CD4-positive, alpha-beta T cell treated with Interleukin-10 for 1 hour (primary cell): ENCODE measurements around the gene GPRC5C.

Experiments used
- DNase-seq: peaks from one replicate; pipeline ENCODE4 v3.0.0-alpha.2; 2020

GPRC5C gene

DNA sequence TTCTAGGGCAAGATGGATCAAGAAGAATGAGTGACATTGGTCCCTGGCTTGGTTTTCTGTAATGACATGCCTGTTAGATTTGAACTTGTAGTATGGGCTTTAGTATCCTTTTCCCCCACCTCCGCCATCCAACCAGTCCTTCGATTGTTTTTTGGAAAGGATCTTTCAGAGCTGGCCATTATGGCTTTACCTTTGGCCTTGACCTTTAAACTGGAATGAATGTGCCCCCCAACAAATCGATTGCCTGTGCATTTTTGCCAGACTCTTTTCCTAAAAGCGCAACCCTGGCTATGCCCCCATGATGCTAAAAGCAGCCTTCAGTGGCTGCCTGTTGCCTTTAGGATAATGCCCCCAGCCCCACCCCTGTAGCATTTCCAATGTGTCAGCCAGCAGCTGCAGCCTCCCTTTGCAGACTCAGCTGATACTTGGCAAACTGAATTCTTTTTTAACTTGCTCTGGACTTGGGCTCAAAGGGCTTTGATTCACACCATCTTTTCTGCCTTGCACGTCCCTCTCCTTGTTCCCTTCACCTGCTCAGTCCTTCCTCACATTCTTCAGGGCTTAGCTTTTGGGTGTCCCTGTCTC, 4.0 kb downstream of the GPRC5C start:
- DNase-seq = no peak

DNA sequence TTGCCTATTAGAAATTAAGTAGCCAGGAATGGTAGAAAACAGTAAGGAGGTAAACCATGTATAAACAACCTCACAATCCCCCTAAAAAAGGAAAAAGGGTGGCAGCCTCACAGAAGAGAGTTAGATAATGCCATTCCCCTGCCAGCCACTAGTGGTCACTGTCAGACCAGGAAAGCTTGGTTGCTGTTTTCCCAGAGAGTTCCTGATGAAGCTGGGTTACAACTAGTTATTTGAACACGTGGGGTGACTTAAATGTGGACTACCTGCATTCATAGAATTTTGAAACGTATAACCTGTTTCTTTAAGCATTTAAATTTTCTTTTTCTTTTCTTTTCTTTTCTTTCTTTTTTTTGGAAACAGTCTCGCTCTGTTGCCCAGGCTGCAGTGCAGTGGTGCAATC, 5.8 kb downstream of the GPRC5C start:
- peak; percentile 24 for DNase-seq

DNA sequence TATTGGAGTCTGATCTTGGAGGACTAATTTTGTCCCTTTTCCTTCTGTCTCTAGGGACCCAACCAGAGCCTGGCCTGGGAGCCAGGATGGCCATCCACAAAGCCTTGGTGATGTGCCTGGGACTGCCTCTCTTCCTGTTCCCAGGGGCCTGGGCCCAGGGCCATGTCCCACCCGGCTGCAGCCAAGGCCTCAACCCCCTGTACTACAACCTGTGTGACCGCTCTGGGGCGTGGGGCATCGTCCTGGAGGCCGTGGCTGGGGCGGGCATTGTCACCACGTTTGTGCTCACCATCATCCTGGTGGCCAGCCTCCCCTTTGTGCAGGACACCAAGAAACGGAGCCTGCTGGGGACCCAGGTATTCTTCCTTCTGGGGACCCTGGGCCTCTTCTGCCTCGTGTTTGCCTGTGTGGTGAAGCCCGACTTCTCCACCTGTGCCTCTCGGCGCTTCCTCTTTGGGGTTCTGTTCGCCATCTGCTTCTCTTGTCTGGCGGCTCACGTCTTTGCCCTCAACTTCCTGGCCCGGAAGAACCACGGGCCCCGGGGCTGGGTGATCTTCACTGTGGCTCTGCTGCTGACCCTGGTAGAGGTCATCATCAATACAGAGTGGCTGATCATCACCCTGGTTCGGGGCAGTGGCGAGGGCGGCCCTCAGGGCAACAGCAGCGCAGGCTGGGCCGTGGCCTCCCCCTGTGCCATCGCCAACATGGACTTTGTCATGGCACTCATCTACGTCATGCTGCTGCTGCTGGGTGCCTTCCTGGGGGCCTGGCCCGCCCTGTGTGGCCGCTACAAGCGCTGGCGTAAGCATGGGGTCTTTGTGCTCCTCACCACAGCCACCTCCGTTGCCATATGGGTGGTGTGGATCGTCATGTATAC, 8.0 kb downstream of the GPRC5C start:
- DNase-seq = no peak

DNA sequence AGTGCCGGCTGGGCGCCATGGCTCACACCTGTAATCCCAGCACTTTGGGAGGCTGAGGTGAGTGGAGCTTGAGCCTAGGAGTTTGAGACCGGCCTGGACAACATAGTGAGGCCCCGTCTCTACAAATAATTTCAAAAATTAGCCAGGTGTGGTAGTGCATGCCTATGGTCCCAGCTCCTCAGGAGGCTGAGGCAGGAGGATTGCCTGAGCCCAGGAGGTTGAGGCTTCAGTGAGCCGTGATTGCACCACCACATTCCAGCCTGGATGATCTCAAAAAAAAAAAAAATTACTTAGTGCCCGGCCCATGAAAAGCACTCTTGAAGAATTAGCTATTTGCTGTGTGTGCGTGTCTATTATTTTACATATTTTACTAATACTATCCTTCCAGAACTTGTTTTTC, 9.6 kb downstream of the GPRC5C start:
- no peak for DNase-seq

DNA sequence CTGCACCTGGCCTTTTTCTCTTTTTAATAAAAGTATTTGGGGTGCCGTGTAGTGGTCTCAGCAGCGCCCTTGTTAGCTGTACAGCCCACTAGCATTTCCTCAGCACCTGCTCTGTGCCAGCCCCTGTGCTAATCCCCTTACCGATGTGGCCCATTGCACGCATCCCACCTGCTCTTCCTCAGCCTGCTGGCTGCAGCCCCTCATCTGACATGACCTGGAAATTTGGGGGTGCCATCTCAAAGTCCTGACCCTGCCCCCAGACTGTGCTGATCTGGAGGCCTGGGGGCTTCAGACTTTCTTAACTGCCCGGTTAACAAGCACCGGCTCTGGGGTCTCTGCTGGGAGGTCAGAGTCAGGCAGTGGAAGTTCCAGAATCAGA, 10.4 kb downstream of the GPRC5C start:
- DNase-seq = no peak

DNA sequence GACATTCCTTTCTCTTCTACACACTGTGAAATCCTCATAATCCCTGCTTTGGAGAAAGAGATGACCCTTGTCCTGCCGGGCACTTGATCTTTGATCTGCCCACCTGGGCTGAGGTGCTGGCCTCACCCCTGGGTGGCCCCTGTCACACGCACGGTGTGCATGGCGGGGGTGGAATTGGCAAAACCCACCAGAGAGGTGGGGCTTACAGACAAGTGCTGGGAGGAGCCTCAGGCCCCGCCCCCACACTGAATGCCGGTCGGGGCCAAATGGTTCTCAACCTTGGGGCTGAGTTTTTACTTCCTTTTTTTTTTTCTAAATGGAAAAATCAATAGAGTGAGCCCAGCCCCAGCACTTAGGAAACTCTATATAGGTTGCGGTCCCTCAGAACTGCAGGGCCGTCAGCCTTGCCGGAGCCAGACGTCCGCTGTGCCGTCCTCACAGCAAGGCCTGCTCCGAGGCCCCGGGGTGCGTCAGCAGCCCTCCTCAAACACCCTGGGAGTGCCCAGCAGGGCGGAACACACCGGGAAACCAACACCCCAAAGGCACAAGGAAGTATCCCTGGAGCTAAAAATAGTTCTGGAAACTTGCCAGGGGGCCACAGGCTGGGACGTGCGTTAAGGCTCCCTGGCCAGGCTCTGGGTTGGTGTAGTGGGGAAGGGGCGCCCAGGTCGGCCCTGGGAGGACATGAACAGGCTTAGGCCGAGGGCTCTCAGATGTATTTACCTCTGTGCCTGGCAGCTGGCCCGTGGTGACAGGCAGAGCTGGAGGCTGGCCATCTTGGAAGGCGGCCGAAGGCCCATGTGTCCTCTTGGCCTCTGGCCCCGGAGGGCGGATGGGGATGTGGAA, 11.0 kb downstream of the GPRC5C start:
- DNase-seq = peak; percentile 24

DNA sequence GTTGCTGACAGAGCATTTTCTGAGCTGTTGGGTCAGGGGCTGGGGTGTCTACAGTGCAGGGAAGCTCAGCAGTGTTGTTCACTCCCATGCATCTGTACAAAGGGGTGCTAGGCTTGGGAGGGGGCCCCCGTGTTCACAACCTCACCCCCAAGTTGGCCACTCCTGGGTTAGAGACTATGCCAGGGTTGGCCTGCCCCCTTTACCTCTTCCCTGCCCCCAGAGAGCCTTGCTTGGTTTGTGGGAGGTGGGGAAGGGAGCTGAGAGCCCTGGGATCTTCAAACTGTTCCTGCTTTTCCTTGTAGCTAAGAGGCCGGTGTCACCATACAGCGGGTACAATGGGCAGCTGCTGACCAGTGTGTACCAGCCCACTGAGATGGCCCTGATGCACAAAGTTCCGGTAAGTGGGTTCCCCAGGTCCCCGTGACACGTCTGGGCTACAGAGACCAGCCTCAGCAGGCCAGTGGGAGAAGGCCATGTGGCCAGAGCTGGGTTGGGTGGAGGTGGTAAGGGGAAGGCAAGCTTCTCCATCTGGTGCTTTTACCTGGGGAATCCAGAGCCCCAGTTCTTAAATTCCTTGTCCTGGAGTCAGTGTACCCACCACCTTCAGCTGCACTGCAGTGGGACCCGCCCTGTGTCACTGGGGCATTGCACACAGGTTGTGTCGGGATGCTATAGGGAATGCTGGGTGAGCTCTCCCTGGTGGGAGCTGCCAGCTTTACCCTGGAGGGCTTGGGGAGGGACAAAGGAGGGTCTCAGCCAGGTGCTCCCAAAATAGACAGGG, 11.8 kb downstream of the GPRC5C start:
- no peak for DNase-seq

DNA sequence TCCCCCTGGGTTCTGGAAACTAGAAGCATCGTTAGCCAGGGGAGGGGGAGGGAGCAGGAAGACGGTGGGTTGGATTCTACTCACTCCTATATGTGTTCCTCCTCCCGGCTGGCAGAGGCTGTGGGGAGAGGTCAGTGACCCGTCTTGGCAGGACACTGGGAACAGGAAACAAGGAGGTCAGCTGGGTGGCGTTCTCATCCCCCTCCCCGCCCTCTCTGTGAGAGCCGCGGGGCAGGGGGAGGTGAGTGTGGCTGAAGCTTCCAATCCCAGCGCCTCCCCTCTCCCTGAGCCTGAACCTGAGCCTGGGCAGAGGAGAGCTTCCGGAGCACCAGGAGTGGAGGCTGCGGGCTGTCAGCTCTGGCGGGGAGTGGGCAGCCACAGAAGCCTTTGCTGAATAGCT, 12.5 kb downstream of the GPRC5C start:
- no peak for DNase-seq

DNA sequence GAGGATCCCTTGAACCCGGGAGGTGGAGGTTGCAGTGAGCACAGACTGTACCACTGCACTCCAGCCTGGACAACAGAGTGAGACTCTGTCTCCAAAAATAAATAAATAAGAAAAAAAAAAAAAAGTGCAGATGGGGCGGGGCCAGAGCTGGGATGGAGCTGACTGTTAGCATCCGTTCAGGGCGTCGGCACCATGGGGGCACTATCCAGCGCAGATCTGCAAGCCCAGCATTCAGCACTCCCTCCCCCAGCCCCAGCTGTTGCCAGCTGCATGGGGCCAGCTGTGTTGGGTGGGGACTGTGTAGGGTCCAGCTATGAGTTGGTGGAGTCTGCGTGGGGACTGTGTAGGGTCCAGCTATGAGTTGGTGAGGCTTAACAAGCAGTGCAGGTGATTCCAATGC, 13.3 kb downstream of the GPRC5C start:
- no peak for DNase-seq

DNA sequence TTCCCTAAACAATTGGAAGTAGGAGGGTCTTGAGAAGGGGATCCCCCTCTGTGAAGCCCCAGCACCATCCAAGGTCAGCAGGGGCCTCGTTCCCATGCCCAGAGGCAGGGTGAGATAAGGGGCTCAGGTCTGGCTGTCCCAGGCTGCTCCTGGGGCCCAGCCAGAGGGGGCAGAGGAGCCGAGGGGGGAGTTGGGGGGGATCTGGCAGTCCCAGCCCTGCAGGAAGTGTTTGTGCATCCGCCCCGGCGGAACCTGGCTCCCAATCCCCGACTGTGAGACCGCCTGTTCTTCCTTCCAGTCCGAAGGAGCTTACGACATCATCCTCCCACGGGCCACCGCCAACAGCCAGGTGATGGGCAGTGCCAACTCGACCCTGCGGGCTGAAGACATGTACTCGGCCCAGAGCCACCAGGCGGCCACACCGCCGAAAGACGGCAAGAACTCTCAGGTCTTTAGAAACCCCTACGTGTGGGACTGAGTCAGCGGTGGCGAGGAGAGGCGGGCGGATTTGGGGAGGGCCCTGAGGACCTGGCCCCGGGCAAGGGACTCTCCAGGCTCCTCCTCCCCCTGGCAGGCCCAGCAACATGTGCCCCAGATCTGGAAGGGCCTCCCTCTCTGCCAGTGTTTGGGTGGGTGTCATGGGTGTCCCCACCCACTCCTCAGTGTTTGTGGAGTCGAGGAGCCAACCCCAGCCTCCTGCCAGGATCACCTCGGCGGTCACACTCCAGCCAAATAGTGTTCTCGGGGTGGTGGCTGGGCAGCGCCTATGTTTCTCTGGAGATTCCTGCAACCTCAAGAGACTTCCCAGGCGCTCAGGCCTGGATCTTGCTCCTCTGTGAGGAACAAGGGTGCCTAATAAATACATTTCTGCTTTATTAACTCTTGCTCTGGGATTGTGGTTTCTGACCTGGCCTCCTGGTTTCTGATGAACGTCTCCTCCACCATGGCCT, 14.9 kb downstream of the GPRC5C start:
- DNase-seq = no peak

DNA sequence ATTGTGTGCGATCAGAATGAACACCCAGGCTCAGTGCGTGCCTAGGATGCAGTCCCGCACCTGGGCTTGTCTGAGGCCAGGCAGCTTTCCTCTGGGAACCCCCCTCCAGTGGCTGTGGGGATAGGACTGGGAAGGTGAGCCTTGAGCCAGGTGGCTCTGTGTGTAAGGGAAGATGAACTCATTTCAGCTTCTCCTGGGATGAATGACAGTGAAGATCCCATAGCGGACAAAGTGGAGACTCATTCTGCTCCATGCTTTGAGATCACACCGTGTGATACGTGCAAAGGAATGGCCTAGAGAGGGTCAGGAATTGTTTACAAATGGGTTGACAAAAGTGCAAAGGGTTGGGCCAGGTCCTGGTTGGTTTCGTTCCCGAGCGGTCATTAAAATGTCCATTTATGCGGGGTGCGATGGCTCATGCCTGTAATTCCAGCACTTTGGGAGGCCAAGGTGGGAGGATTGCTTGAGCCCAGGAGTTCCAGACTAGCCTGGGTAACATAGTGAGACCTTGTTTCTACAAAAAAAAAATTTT, 15.8 kb downstream of the GPRC5C start:
- no peak for DNase-seq

DNA sequence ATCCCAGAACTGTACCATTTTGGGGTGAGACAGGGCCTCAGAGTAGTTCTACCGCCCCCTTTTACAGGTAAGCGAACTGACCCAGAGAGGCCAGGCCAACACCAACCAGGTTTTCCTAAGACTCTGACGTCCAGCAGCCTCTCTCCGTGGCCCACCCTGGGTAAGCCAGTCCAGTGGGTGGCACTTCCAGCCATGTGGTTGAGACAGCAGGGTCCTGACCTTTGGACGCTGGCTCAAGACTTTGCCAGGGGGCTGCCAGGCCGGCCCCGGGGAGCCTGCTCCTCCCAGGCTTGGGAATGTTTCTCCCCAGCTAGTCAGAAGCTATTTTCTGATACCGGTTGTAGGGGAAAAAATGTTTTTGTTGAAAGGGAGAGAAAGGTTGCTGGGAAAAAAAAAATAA, 16.9 kb downstream of the GPRC5C start:
- no peak for DNase-seq

DNA sequence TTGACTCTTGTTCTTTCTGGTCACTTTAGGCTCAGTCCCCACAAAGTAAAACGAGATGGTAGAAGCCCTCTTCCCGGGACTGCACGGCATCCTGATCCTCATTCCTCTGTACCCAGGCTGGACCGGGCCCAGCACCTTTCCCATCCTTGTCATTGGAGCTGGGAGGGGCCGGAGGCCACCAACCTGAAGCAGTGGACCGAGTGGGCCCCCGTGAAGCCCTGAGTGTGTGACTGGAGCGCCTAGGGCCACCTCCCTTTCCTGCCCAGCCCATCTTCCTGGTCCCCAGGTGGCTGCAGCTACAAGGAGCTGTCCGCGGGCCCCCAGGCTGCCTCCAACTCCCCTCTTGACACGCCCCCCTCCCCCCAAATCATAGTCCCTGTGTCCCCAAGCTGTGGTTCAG, 17.4 kb downstream of the GPRC5C start:
- DNase-seq = no peak

DNA sequence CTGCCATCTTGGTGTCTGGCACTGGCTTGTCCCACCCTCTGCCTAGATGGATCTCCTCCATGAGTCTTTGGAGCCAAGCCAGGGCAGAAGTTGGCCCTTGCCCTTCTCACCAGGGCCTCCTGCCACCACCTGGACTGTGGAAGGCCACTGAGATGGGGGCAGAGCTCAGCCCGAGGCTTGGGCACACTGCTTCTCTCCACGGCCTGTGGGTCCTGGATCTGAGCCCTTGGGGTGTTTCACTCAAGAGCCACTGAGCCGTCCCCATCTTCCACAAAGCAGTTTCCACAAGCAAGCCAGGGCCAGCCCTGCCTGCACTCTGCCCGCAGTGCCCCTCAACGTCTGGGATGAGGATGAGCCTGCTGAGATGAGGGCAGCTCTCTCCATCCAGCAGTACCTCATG, 17.9 kb downstream of the GPRC5C start:
- DNase-seq = no peak

DNA sequence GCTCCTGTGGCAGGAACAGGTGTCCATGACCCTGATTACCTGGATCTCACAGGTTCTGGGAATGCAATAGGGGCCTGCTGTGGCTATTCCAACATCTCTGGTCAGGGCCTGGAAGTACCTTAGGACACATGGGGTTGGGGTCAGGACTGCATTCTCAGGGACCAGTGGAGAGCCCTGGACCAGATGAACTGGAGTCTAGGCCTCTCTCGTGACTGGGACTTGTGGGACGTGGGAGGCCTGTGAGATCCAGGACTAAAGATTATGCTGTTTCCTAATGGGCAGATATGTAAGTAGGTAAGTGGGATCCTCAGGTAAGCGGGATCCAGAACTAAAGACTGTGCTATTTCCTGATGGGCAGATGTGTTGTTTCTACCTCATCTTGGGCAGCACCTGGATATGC, 18.3 kb downstream of the GPRC5C start:
- no peak for DNase-seq

DNA sequence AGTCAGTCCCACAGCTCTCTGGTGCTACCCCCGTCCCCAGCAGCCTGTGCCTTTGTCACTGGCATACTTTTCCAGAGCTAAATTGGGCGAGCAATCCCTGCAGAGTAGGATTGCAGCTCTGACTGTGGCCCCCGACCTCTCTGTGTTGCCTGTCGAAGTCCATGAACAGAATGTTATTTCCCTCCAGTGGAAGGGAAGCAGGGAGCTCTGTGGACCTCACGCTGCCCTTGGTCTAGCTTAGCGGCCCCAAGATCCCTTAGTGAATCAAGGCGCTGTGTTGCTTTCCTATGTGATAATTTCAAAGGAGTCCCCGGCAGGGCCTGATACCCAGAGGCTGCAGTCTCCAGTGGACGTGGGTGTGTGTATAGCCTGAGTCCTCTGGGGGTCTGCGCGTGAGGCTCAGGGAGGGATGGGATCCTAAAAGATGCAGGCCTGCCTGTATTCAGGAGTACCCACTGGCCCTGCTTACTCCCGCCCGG, 19.1 kb downstream of the GPRC5C start:
- DNase-seq = no peak

DNA sequence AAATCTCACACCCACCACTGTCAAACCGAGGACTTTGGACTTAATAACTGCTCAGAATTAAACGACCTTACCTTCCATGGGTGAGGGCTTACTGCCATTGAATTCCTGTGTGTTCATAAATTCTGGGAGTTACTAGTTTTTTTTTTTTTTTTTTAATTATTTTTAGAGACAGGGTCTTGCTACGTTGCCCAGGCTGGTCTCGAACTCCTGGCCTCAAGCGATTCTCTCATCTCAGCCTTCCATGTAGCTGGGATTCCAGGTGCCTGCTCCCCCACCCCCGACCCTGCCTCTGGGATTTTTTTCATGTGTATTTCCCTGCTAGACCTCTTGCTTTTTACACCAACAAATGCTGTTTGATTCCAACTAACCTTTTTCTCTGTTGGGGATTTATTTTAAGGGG, 19.7 kb downstream of the GPRC5C start:
- no peak for DNase-seq

DNA sequence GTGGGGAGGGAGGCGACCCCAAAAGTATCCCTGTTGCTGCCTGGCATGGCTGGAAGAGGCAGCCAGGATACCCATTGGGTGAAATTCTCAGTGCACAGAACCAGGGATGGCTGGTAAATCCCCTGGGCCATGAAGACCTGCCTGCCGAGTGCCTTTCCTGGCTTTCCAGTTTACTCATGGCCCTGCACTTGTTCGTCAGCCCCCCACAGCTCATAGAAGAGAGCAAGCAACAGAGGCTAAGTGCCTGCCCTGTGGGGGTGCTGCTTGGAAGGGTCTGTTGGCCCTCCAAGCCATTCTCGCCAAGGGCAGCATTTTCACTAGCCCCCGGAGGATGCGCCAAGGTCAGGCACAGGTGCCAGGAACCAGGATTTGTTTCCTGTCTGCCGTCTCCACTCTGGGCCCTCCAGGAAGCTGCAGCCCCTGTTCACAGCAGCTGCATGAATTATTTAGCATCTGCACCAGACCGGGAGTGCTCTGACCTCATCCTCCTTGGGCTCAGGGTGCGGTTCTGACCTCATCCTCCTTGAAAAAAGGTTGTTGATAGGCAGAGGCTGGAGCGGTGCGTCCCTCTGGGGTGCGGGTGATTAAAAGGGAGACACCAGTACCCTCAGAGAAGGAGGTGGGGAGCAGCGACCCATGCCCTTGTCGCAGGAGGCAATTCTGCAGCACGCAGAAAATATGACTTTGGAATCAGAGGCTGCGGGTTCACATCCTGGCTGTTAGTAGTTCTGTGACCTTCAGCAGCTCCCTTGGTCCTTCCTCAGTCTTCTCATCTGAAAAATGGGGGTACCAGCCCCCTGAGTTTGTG, 20.3 kb downstream of the GPRC5C start:
- DNase-seq = peak; percentile 13

DNA sequence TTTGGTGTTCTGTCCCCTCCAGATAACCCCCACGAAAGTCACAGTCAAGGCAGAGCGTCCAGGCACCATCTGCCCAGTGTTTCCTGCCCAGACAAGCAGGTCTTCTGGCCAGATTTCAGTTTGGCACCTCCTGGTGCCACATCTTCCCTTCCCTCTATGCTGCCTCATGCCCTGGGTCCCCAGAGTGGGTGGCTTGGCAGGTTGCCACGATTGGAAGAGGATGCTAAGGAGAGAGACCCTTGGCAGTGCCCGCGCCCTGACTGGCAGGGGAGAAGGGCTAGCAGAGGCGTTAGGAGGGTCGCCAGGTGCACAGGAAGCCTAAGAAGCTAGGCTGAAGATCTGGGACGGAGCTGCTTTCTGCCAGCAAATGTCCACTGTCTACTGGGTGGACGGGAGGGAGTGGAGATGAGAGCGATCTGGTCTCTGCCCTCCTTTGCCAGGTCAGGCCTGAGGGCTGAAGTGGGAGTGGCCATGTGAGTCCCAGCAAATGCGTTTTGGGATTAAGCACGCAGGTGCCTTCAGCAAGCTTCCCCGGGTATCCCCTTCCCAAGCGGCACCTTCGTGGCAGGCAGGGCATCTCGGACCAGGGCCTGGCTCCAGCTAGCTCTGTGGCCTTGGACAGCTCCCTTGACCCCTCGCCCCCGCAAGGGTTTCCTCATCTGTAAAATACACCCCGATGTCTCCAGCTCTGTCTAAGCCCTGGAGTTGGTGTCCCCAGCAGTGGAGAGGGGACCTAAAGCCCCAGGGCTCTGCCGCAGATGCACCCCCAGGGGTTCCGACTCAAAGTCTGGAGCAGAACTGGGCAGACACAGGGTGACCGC, 21.2 kb downstream of the GPRC5C start:
- no peak for DNase-seq
